ENCODE data around the gene CAMK2B. TPM values are rescaled to one million over a fixed set of nuclear protein-coding genes. Genes with fewer than 3 reads are reported as not detected.
"Not testable (repeated sequence)": the region's sequence is repeated elsewhere in the genome, so short reads cannot be mapped to it uniquely, and the experiment has no call there.

Gene CAMK2B
- total and polyA plus RNA-seq, 9 donors, result 0.22 to 1.4 (median 0.45) TPM; not detected in 2

GRCh38 chr7:44200699-44201461 lies 124.5 kb downstream of the CAMK2B start, which contains the start of gene YKT6:
Gene YKT6 (plus strand): TSS chr7:44200978. CDS start chr7:44201136, 158 bp downstream.
- Histone ChIP-seq H3K27ac (no peak within 1 kb of the TSS), H3K4me3 (peak within 1 kb of the TSS; percentile 83), H3K4me1 (ENCODE audit: insufficient read depth) (peaks cover 4% of the 10 kb centered on the region), H3K9me3 (no peaks in the 10 kb centered on the region), H3K36me3 (no peaks in the 10 kb centered on the region), H3K27me3 (no peaks in the 10 kb centered on the region)
- peak; percentile 45 for TF ChIP-seq POLR2A (IDR thresholded peaks at IDR 0.05)
- TF ChIP-seq EP300 (IDR thresholded peaks at IDR 0.05), result no peak
- peak; percentile 39 to 65 (median 57) for TF ChIP-seq CTCF (IDR thresholded peaks at IDR 0.05)
- DNase-seq, result peak; percentile 86 to 91 (median 88)
- 0 to 1% (median 0%) methylated on average over 47 to 58 of the region's 58 CpGs for WGBS, 3 donors
- intact Hi-C loops (cut with DNase I), result no loop called here

GRCh38 chr7:44200163-44200562 lies 125.2 kb downstream of the CAMK2B start:
- DNase-seq; H3K27ac ChIP-seq; H3K27me3 ChIP-seq; H3K4me1 ChIP-seq (ENCODE audit: insufficient read depth); intact Hi-C loops (cut with DNase I); H3K4me3 ChIP-seq; H3K36me3 ChIP-seq; H3K9me3 ChIP-seq: not testable (repeated sequence)
- 83 to 90% methylated on average over 3 of the region's 3 CpGs; no CpG with 5 or more reads in 1 of the 3 donors for WGBS, 3 donors

GRCh38 chr7:44197474-44197873 lies 127.9 kb downstream of the CAMK2B start:
- Histone ChIP-seq H3K27ac (no peak overlapping the region), H3K27me3 (no peaks in the 10 kb centered on the region), H3K4me1 (ENCODE audit: insufficient read depth) (peaks cover 4% of the 10 kb centered on the region), H3K9me3 (no peaks in the 10 kb centered on the region), H3K4me3 (no peak overlapping the region), H3K36me3 (no peaks in the 10 kb centered on the region)
- DNase-seq, result no peak
- TF ChIP-seq POLR2A (IDR thresholded peaks at IDR 0.05), result no peak
- no peak for TF ChIP-seq EP300 (IDR thresholded peaks at IDR 0.05)
- TF ChIP-seq CTCF (IDR thresholded peaks at IDR 0.05), result no peak
- intact Hi-C loops (cut with DNase I), result loop anchor here in 3 of 4 donors (5.0 to 10.0 kb wide), 3 partner anchors 63 to 143 kb away; no protein-coding TSS in a partner anchor
- WGBS, 3 donors, result 72 to 77% (median 76%) methylated on average over 7 of the region's 7 CpGs

- Histone ChIP-seq H3K36me3 (no peaks in the 10 kb centered on the region), H3K9me3 (no peaks in the 10 kb centered on the region), H3K27ac (no peak overlapping the region), H3K4me1 (ENCODE audit: insufficient read depth) (no peaks in the 10 kb centered on the region), H3K4me3 (no peak overlapping the region), H3K27me3 (no peaks in the 10 kb centered on the region)
- WGBS, 3 donors, result 19 to 25% (median 22%) methylated on average over 3 of the region's 3 CpGs
- peak in 1 of 5 donors; percentile 43 for DNase-seq
- TF ChIP-seq POLR2A (IDR thresholded peaks at IDR 0.05), result no peak
- peak in 2 of 3 donors; percentile 53 to 54 for TF ChIP-seq CTCF (IDR thresholded peaks at IDR 0.05)
- no peak for TF ChIP-seq EP300 (IDR thresholded peaks at IDR 0.05)
- intact Hi-C loops (cut with DNase I), result loop anchor here in 3 of 4 donors (5.0 to 10.0 kb wide), 3 partner anchors 62 to 142 kb away; no protein-coding TSS in a partner anchor
Observed at GRCh38 chr7:44196450-44196872, 128.9 kb downstream of the CAMK2B start.

- DNase-seq, result no peak
- no peaks in the 10 kb centered on the region for H3K9me3 ChIP-seq
- TF ChIP-seq EP300 (IDR thresholded peaks at IDR 0.05) (no peak), POLR2A (IDR thresholded peaks at IDR 0.05) (no peak), CTCF (IDR thresholded peaks at IDR 0.05) (no peak)
- no peaks in the 10 kb centered on the region for H3K36me3 ChIP-seq
- no peak overlapping the region for H3K27ac ChIP-seq
- 43 to 50% (median 44%) methylated on average over 1 of the region's 1 CpG for WGBS, 3 donors
- no peak overlapping the region for H3K4me3 ChIP-seq
- H3K4me1 ChIP-seq (ENCODE audit: insufficient read depth), result no peaks in the 10 kb centered on the region
- intact Hi-C loops (cut with DNase I), result loop anchor here in 3 of 4 donors (5.0 to 10.0 kb wide), 3 partner anchors 61 to 141 kb away; no protein-coding TSS in a partner anchor
- H3K27me3 ChIP-seq, result no peaks in the 10 kb centered on the region
Observed at GRCh38 chr7:44195889-44196288, 129.5 kb downstream of the CAMK2B start.
